Keratinocyte (primary cell): ENCODE results near the gene PAM16.

ENCODE experiments used
- EZH2 ChIP-seq: IDR thresholded peaks from one replicate; pipeline ENCODE4 v1.6.1; 2012; ENCODE audit warnings: inconsistent platforms, mild to moderate bottlenecking, low read length, moderate library complexity
- TF ChIP-seq, protein P1 (sequence below), 3 experiments: IDR thresholded peaks in 1 of 3; conservative IDR thresholded peaks in 1 of 3; optimal IDR thresholded peaks in 1 of 3; 2 replicates in 2 of 3; 3 replicates in 1 of 3; pipeline versions ENCODE3 to v1.5.1; 2011; ENCODE audit warnings: low read length in 3 of 3, mild to moderate bottlenecking in 3 of 3, moderate library complexity in 2 of 3, control low read depth in 1 of 3, inconsistent platforms in 1 of 3; ENCODE audit not compliant: insufficient read depth in 2 of 3; ENCODE audit errors: extremely low read depth in 1 of 3

DNA sequence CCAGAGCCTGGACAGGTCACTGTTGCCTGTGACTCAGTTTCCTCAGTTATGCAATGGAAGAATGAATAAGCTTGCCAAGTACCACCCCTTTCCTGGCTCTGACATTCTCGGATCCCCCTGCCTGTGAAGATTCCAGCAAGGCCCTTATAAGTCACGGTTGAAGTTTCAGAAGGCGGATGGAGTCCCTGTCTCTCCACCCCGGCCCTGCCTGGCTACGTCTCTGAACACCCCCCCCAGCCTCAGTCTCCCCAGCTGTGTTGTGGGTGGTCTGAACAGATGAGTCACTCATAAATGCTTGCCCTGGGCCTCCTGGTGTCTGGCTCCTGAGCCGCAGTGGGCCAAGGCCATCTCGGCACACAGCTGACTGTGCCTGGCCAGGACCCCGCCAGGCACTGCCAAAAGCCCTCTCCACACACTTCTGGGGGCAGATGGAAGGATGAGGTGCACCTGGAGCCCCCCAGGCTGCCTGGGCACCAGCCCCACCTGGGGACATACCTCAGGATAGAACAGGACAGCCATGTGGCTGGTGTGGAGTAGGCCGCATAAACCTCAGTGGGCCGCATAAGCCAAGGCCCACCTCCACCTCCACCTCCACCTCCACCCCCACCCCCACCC is 35.9 kb upstream of the PAM16 start:
- TF ChIP-seq, protein P1, sequence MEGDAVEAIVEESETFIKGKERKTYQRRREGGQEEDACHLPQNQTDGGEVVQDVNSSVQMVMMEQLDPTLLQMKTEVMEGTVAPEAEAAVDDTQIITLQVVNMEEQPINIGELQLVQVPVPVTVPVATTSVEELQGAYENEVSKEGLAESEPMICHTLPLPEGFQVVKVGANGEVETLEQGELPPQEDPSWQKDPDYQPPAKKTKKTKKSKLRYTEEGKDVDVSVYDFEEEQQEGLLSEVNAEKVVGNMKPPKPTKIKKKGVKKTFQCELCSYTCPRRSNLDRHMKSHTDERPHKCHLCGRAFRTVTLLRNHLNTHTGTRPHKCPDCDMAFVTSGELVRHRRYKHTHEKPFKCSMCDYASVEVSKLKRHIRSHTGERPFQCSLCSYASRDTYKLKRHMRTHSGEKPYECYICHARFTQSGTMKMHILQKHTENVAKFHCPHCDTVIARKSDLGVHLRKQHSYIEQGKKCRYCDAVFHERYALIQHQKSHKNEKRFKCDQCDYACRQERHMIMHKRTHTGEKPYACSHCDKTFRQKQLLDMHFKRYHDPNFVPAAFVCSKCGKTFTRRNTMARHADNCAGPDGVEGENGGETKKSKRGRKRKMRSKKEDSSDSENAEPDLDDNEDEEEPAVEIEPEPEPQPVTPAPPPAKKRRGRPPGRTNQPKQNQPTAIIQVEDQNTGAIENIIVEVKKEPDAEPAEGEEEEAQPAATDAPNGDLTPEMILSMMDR (optimal IDR thresholded peaks at IDR 0.05 in 1 of 3, IDR thresholded peaks at IDR 0.05 in 1 of 3, conservative IDR thresholded peaks at IDR 0.05 in 1 of 3; ENCODE audit: extremely low read depth in 1 of 3, insufficient read depth in 2 of 3, low read length in 3 of 3), result no peak
- no peak for TF ChIP-seq EZH2
